Measurements from ENCODE around the gene ARAP2. TPM values are rescaled to one million over a fixed set of nuclear protein-coding genes. Genes with fewer than 3 reads are reported as not detected.

Gene ARAP2
- total and polyA plus RNA-seq, 7 experiments from 2014 or later = 10.4 to 78.5 (median 43.5) TPM

DNA sequence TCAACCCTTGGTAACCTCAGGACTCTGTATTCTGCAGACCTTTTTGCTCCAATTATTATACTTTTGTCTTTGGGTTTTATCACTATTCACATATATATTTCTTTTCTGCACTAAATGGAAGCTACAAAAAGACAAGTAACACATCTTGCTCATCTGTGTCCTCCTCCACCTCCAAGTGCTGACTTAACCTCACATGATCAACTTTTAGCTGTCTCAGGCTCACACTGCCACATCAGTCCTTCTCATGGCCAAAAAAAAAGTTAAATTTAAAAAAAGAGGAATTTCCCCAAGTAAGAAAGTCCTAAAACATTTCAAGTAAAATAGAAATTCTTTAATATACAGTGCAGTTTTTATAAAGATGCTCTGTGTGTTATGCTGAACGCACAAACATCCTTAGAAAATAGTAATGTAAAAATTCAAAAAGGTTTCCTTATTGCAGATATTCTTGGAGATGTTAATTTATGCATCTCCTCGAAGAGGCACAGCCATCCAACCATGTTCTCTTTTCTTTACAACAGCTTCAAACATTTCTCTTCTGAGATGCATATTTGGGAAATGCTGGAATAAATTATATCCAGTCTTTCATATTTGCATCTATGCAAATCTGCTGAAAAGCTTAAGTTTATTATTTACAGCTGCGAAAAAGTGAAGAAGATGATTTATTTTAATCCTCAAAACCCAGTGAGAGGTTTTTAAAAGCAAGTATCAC lies 37.6 kb downstream of the ARAP2 start:
- POLR2A ChIA-PET = no interaction called here
- H3K4me1 ChIP-seq (ENCODE audit: control insufficient read depth in 2 of 2, insufficient read depth in 2 of 2, low read length in 2 of 2) = peaks cover 5 to 48% of the 10 kb centered on the region in 2 donors
- Mint-ChIP-seq H3K4me3 (no peak overlapping the region), H3K36me3 (peaks cover 8 to 50% (median 35%) of the 10 kb centered on the region in 5 donors), H3K4me1 (peaks cover 24 to 50% (median 46%) of the 10 kb centered on the region in 7 donors), H3K27me3 (no peaks in the 10 kb centered on the region), H3K27ac (peak overlapping the region in 2 of 9 donors; percentile 19 to 20), H3K9me3 (no peaks in the 10 kb centered on the region)
- H3K27me3 ChIP-seq (ENCODE audit: control insufficient read depth in 2 of 2, insufficient read depth in 2 of 2, low read length in 2 of 2) = no peaks in the 10 kb centered on the region
- CTCF ChIA-PET = interaction anchor here (1.1 kb wide), 1 partner anchor 50 kb away, joined by 3 read pairs; no protein-coding TSS in a partner anchor
- no peak overlapping the region for H3K4me3 ChIP-seq (ENCODE audit: low read length)
- H3K36me3 ChIP-seq (ENCODE audit: control insufficient read depth in 2 of 3, insufficient read depth in 3 of 3, low read length in 3 of 3) = peaks cover 0 to 11% (median 3%) of the 10 kb centered on the region in 3 experiments
- ATAC-seq (no peak), DNase-seq (no peak)
- no peak overlapping the region for H3K27ac ChIP-seq (ENCODE audit: low read depth, low read length)
- no peaks in the 10 kb centered on the region for H3K9me3 ChIP-seq (ENCODE audit: control insufficient read depth in 2 of 3, low read length in 3 of 3)
- intact Hi-C loops (cut with micrococcal nuclease) = no loop called here

DNA sequence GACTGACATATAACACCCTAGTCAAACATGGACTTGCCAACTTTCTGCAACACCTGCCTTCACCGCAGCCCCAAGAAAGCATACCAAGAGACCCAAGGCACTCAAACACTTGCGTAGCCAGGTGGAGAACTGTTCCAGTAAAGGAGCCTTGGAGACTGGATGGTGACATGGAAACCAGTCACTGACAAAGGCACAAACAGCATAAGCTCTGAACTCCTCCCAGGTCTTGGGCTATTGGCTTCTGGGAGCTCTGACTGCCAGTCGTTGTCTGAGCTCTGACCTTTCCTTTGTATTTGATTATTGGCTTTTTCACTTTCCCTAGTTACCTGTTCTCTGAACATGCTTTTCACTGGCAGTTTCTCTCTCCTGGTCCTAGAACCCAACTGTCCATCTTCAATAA lies 38.3 kb downstream of the ARAP2 start:
- Histone ChIP-seq H3K4me3 (ENCODE audit: low read length) (no peak overlapping the region), H3K36me3 (ENCODE audit: control insufficient read depth in 2 of 3, insufficient read depth in 3 of 3, low read length in 3 of 3) (peaks cover 0 to 8% (median 3%) of the 10 kb centered on the region in 3 experiments), H3K9me3 (ENCODE audit: control insufficient read depth in 2 of 3, low read length in 3 of 3) (no peaks in the 10 kb centered on the region), H3K4me1 (ENCODE audit: control insufficient read depth in 2 of 2, insufficient read depth in 2 of 2, low read length in 2 of 2) (peaks cover 5 to 43% of the 10 kb centered on the region in 2 donors), H3K27me3 (ENCODE audit: control insufficient read depth in 2 of 2, insufficient read depth in 2 of 2, low read length in 2 of 2) (no peaks in the 10 kb centered on the region), H3K27ac (ENCODE audit: low read depth, low read length) (no peak overlapping the region)
- Mint-ChIP-seq H3K9me3 (no peaks in the 10 kb centered on the region), H3K36me3 (peaks cover 8 to 49% (median 33%) of the 10 kb centered on the region in 5 donors), H3K27ac (peak overlapping the region in 1 of 9 donors; percentile 19), H3K27me3 (no peaks in the 10 kb centered on the region), H3K4me3 (no peak overlapping the region), H3K4me1 (peaks cover 22 to 50% (median 44%) of the 10 kb centered on the region in 7 donors)
- ChIA-PET POLR2A (no interaction called here), CTCF (interaction anchor here (1.1 kb wide), 1 partner anchor 50 kb away, joined by 3 read pairs; no protein-coding TSS in a partner anchor)
- intact Hi-C loops (cut with micrococcal nuclease) = no loop called here
- DNase-seq = no peak
- no peak for ATAC-seq

DNA sequence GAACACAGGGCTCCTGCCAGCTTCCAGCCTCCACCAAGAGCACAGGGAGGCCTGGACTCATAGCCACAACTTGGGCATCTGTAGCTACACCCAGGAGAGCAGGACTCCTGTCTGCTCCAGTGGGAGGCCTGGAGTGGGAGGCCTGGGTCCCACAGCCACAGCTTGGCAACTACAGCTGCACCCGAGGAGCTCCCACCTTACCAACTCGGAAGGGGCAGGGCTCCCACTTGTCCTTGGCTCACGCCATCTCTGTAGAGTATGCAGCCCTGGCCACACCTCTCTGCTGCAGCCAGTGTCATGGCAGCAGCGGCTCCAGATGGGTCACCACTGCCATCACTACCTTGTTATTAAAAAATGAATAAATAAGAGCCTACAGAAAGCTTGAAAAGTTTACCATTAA lies 45.5 kb downstream of the ARAP2 start:
- H3K36me3 Mint-ChIP-seq = peaks cover 3 to 28% (median 7%) of the 10 kb centered on the region in 5 donors
- ATAC-seq (no peak), DNase-seq (no peak)
- no peaks in the 10 kb centered on the region for H3K9me3 Mint-ChIP-seq
- Histone ChIP-seq H3K27ac (ENCODE audit: low read depth, low read length) (no peak overlapping the region), H3K4me1 (ENCODE audit: control insufficient read depth in 2 of 2, insufficient read depth in 2 of 2, low read length in 2 of 2) (peaks cover 0 to 13% of the 10 kb centered on the region in 2 donors), H3K36me3 (ENCODE audit: control insufficient read depth in 2 of 3, insufficient read depth in 3 of 3, low read length in 3 of 3) (peaks cover 0 to 7% (median 0%) of the 10 kb centered on the region in 3 experiments), H3K9me3 (ENCODE audit: control insufficient read depth in 2 of 3, low read length in 3 of 3) (no peaks in the 10 kb centered on the region), H3K27me3 (ENCODE audit: control insufficient read depth in 2 of 2, insufficient read depth in 2 of 2, low read length in 2 of 2) (no peaks in the 10 kb centered on the region), H3K4me3 (ENCODE audit: low read length) (no peak overlapping the region)
- ChIA-PET POLR2A (interaction anchor here (1.0 kb wide), 1 partner anchor 87 kb away, joined by 3 read pairs; no protein-coding TSS in a partner anchor), CTCF (no interaction called here)
- peaks cover 5 to 27% (median 20%) of the 10 kb centered on the region in 7 donors for H3K4me1 Mint-ChIP-seq
- intact Hi-C loops (cut with micrococcal nuclease) = no loop called here
- H3K4me3 Mint-ChIP-seq = no peak overlapping the region
- no peaks in the 10 kb centered on the region for H3K27me3 Mint-ChIP-seq
- no peak overlapping the region for H3K27ac Mint-ChIP-seq

DNA sequence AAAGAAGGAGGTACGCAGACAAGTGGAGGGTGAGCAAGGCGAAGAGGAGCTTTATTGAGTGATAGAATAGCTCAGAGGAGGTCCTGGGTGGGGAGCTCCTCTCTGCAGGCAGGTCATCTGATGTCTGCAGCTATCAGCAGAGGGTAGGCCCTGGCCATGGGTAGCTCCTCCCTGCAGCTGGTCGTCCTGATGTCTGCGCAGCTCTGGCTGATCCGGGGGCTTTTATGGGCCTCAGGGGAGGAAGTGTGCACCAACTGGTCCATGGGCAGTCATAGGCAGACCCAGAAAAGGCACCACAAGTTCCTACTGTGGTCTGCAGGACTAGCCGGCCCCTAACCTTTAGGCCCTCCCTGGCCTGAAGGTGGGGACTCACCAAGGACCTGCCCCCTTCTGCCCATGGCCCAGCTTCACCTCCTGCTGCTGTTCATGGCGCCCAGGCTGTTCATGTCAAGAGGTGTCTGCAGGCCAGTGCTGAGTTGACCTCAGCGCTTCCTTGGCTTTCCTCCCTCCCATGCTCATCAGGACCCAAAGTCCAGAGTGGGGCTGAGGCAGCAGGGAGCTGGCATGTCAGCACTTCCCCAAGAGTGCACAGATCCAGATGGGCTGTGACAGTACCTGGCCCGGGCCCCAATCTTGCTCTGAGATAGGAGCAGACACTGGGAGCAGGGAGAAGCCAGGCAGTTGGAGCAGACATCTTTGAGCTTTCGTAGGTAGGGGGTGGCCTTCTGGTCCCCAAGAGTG lies 46.1 kb downstream of the ARAP2 start:
- no peaks in the 10 kb centered on the region for H3K27me3 Mint-ChIP-seq
- Histone ChIP-seq H3K4me3 (ENCODE audit: low read length) (no peak overlapping the region), H3K27me3 (ENCODE audit: control insufficient read depth in 2 of 2, insufficient read depth in 2 of 2, low read length in 2 of 2) (no peaks in the 10 kb centered on the region), H3K27ac (ENCODE audit: low read depth, low read length) (no peak overlapping the region), H3K36me3 (ENCODE audit: control insufficient read depth in 2 of 3, insufficient read depth in 3 of 3, low read length in 3 of 3) (peaks cover 0 to 7% (median 0%) of the 10 kb centered on the region in 3 experiments), H3K9me3 (ENCODE audit: control insufficient read depth in 2 of 3, low read length in 3 of 3) (no peaks in the 10 kb centered on the region), H3K4me1 (ENCODE audit: control insufficient read depth in 2 of 2, insufficient read depth in 2 of 2, low read length in 2 of 2) (peaks cover 0 to 18% of the 10 kb centered on the region in 2 donors)
- POLR2A ChIA-PET = no interaction called here
- intact Hi-C loops (cut with micrococcal nuclease) = no loop called here
- H3K4me1 Mint-ChIP-seq = peaks cover 0 to 22% (median 20%) of the 10 kb centered on the region in 7 donors
- no peak overlapping the region for H3K4me3 Mint-ChIP-seq
- CTCF ChIA-PET = interaction anchor here (0.6 kb wide), 1 partner anchor 51 kb away, joined by 3 read pairs; no protein-coding TSS in a partner anchor
- H3K36me3 Mint-ChIP-seq = peaks cover 0 to 24% (median 8%) of the 10 kb centered on the region in 5 donors
- no peaks in the 10 kb centered on the region for H3K9me3 Mint-ChIP-seq
- ATAC-seq (no peak), DNase-seq (no peak)
- H3K27ac Mint-ChIP-seq = no peak overlapping the region

DNA sequence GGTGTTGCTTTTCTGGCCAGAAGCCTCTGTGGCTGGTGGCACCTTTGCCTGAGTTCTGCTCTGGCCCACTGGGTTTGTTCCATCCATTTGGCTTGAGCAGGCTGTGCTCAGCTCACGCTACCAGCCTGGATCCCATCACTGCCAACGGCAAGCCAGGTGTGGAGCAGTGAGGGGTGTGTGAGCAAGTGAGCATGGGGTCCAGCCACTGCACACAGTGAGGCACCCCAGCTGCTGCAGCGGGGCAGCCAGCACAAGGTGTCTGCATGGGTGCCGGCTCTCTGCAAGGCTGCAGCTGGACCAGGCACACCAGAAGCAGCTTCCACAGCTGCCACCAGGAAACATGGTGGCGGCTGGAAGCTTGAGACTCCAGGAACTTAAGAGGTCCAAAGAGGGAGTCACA lies 46.8 kb downstream of the ARAP2 start:
- no peak for DNase-seq
- H3K9me3 ChIP-seq (ENCODE audit: control insufficient read depth in 2 of 3, low read length in 3 of 3) = no peaks in the 10 kb centered on the region
- intact Hi-C loops (cut with micrococcal nuclease) = no loop called here
- POLR2A ChIA-PET = no interaction called here
- H3K4me3 Mint-ChIP-seq = no peak overlapping the region
- H3K27ac ChIP-seq (ENCODE audit: low read depth, low read length) = no peak overlapping the region
- peaks cover 0 to 28% (median 13%) of the 10 kb centered on the region in 5 donors for H3K36me3 Mint-ChIP-seq
- no peak overlapping the region for H3K4me3 ChIP-seq (ENCODE audit: low read length)
- no peak overlapping the region for H3K27ac Mint-ChIP-seq
- no peak for ATAC-seq
- H3K27me3 Mint-ChIP-seq = no peaks in the 10 kb centered on the region
- peaks cover 0 to 4% (median 0%) of the 10 kb centered on the region in 3 experiments for H3K36me3 ChIP-seq (ENCODE audit: control insufficient read depth in 2 of 3, insufficient read depth in 3 of 3, low read length in 3 of 3)
- H3K27me3 ChIP-seq (ENCODE audit: control insufficient read depth in 2 of 2, insufficient read depth in 2 of 2, low read length in 2 of 2) = no peaks in the 10 kb centered on the region
- CTCF ChIA-PET = no interaction called here
- H3K4me1 ChIP-seq (ENCODE audit: control insufficient read depth in 2 of 2, insufficient read depth in 2 of 2, low read length in 2 of 2) = peaks cover 0 to 21% of the 10 kb centered on the region in 2 donors
- H3K4me1 Mint-ChIP-seq = peaks cover 0 to 25% (median 20%) of the 10 kb centered on the region in 7 donors
- no peaks in the 10 kb centered on the region for H3K9me3 Mint-ChIP-seq

DNA sequence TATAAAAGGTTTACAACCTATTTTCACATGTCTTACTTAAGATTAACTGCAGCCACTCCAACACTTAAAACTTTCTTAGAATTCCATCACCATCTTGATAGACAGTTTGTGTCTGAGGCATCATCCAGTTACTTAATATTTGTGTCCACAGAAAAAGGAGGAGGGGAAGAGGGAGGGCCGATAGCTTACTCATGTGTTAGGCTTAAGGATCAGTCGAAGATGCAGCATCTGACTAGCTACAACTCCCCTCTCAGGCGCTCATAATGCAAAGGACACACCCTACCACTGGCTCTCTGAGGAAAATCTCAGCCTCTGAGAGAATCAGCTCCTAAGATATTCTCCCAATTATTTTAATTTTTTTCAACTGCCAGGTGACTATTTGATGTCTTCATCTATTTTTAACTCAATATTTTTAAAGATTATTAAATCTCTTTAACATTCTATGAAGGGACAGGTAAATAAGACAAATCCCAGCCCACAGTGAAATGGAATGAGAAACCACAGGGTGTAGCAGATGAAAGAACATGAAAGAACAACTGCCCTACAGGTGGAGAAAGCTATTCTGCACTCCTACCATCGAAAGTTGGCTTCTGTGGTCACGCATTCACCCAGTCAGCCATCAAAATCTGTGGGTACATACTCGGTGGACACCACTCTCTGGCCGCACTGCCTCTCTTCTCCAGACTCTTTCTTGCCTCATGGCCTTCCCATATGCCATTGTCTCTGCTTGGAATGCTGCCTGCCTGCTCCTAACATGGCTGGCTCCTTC lies 48.0 kb downstream of the ARAP2 start:
- no peak overlapping the region for H3K27ac ChIP-seq (ENCODE audit: low read depth, low read length)
- Mint-ChIP-seq H3K27ac (peak overlapping the region in 1 of 9 donors; percentile 6), H3K4me3 (peak overlapping the region in 1 of 10 donors; percentile 23), H3K4me1 (peaks cover 0 to 31% (median 20%) of the 10 kb centered on the region in 7 donors), H3K36me3 (peaks cover 4 to 39% (median 13%) of the 10 kb centered on the region in 5 donors), H3K27me3 (no peaks in the 10 kb centered on the region), H3K9me3 (no peaks in the 10 kb centered on the region)
- H3K9me3 ChIP-seq (ENCODE audit: control insufficient read depth in 2 of 3, low read length in 3 of 3) = no peaks in the 10 kb centered on the region
- no peaks in the 10 kb centered on the region for H3K36me3 ChIP-seq (ENCODE audit: control insufficient read depth in 2 of 3, insufficient read depth in 3 of 3, low read length in 3 of 3)
- CTCF ChIA-PET = interaction anchor here (0.5 kb wide), 1 partner anchor 138 kb away, joined by 4 read pairs; no protein-coding TSS in a partner anchor
- intact Hi-C loops (cut with micrococcal nuclease) = no loop called here
- H3K4me3 ChIP-seq (ENCODE audit: low read length) = no peak overlapping the region
- POLR2A ChIA-PET = no interaction called here
- no peaks in the 10 kb centered on the region for H3K27me3 ChIP-seq (ENCODE audit: control insufficient read depth in 2 of 2, insufficient read depth in 2 of 2, low read length in 2 of 2)
- DNase-seq = no peak
- peaks cover 0 to 30% of the 10 kb centered on the region in 2 donors for H3K4me1 ChIP-seq (ENCODE audit: control insufficient read depth in 2 of 2, insufficient read depth in 2 of 2, low read length in 2 of 2)
- no peak for ATAC-seq
